GM19025 (cell line): Measurements from ENCODE around the gene PLCB4.
A peak's percentile ranks its signal among the peaks of the same experiment; 100 is the strongest.
"Not testable (repeated sequence)": the region's sequence is repeated elsewhere in the genome, so short reads cannot be mapped to it uniquely, and the experiment has no call there.

ENCODE experiments used
- ATAC-seq: cut with Tn5 transposase; IDR thresholded peaks from one replicate; pipeline ENCODE4 v1.9.1; 2021; ENCODE audit warnings: mild to moderate bottlenecking, low read depth, moderate library complexity; ENCODE audit not compliant: unreplicated experiment

PLCB4 gene

GRCh38 chr20:9385345-9386310, 316.7 kb downstream of the PLCB4 start:
- not testable (repeated sequence) for ATAC-seq

GRCh38 chr20:9388160-9388812, 319.4 kb downstream of the PLCB4 start:
- no peak for ATAC-seq

- ATAC-seq: no peak
Measured at GRCh38 chr20:9388813-9389161, 319.9 kb downstream of the PLCB4 start.

GRCh38 chr20:9389346-9389745, 320.5 kb downstream of the PLCB4 start:
- ATAC-seq: no peak

GRCh38 chr20:9390441-9390840, 321.6 kb downstream of the PLCB4 start:
- no peak for ATAC-seq

- no peak for ATAC-seq
Measured at GRCh38 chr20:9392892-9393857, 324.3 kb downstream of the PLCB4 start.

GRCh38 chr20:9395971-9396370, 327.1 kb downstream of the PLCB4 start:
- ATAC-seq: no peak

GRCh38 chr20:9397928-9398327, 329.0 kb downstream of the PLCB4 start:
- ATAC-seq: peak; percentile 69

- ATAC-seq: no peak
Measured at GRCh38 chr20:9398882-9399281, 330.0 kb downstream of the PLCB4 start.

GRCh38 chr20:9399322-9399721, 330.4 kb downstream of the PLCB4 start:
- no peak for ATAC-seq

GRCh38 chr20:9400171-9401025, 331.5 kb downstream of the PLCB4 start:
- no peak for ATAC-seq

GRCh38 chr20:9401371-9401770, 332.5 kb downstream of the PLCB4 start:
- no peak for ATAC-seq

GRCh38 chr20:9402141-9402540, 333.3 kb downstream of the PLCB4 start:
- no peak for ATAC-seq

GRCh38 chr20:9402546-9402945, 333.7 kb downstream of the PLCB4 start:
- ATAC-seq: no peak

GRCh38 chr20:9403448-9403847, 334.6 kb downstream of the PLCB4 start:
- ATAC-seq: no peak

- peak; percentile 73 for ATAC-seq
Measured at GRCh38 chr20:9407805-9408421, 339.0 kb downstream of the PLCB4 start.

- peak; percentile 23 for ATAC-seq
Measured at GRCh38 chr20:9408422-9409300, 339.8 kb downstream of the PLCB4 start.

GRCh38 chr20:9409352-9409751, 340.5 kb downstream of the PLCB4 start:
- no peak for ATAC-seq
